Measurements from ENCODE around the gene C1QTNF3.
A peak's percentile ranks its signal among the peaks of the same experiment; 100 is the strongest.

Gene C1QTNF3

DNA sequence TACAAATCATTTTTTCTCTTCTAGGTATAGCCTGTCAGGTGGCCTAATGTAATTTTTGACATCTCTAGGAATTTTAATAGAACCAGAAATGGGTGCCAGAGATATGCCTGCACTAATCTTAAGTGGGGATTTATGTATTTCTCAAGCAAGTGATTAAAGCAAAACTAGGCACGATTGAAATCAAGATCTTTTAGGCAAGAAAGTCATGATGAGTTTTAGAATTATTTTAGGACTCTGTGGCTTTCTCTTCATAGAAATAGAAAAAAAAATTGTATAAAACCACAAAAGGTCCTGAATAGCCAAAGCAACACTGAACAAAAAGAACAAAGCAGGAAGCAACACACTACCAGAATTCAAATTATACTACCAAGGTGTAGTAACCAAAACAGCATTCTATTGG, 34.2 kb downstream of the C1QTNF3 start:
- H3K27ac ChIP-seq (ENCODE audit: low read depth, low read length): peak overlapping the region; percentile 64; the same call in 1 of the 2 replicates
- no peaks in the 10 kb centered on the region for H3K9me3 ChIP-seq (ENCODE audit: insufficient read depth, low read length)
- peak overlapping the region; percentile 70 for H3K4me3 ChIP-seq (ENCODE audit: insufficient read depth, low read length, poor library complexity, severe bottlenecking)
- no peak for TF ChIP-seq EZH2phosphoT487 (conservative IDR thresholded peaks at IDR 0.05; ENCODE audit: low read length)
- TF ChIP-seq, protein P1, sequence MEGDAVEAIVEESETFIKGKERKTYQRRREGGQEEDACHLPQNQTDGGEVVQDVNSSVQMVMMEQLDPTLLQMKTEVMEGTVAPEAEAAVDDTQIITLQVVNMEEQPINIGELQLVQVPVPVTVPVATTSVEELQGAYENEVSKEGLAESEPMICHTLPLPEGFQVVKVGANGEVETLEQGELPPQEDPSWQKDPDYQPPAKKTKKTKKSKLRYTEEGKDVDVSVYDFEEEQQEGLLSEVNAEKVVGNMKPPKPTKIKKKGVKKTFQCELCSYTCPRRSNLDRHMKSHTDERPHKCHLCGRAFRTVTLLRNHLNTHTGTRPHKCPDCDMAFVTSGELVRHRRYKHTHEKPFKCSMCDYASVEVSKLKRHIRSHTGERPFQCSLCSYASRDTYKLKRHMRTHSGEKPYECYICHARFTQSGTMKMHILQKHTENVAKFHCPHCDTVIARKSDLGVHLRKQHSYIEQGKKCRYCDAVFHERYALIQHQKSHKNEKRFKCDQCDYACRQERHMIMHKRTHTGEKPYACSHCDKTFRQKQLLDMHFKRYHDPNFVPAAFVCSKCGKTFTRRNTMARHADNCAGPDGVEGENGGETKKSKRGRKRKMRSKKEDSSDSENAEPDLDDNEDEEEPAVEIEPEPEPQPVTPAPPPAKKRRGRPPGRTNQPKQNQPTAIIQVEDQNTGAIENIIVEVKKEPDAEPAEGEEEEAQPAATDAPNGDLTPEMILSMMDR (IDR thresholded peaks at IDR 0.05; ENCODE audit: insufficient read depth, low read length, poor library complexity, severe bottlenecking): no peak
- peak overlapping the region; percentile 64 for H3K9ac ChIP-seq (ENCODE audit: low read length)
- H3K27me3 ChIP-seq (ENCODE audit: low read length): no peaks in the 10 kb centered on the region
- no peaks in the 10 kb centered on the region for H3K9me2 ChIP-seq (replicated peaks; ENCODE audit: insufficient read depth, low read length)
- H3K4me2 ChIP-seq (ENCODE audit: low read depth, low read length, poor library complexity, severe bottlenecking): peak overlapping the region; percentile 65
- peaks cover 11% of the 10 kb centered on the region; the same call in 1 of the 2 replicates for H3F3A ChIP-seq (ENCODE audit: insufficient read depth)
- H2AFZ ChIP-seq (ENCODE audit: low read depth, low read length, severe bottlenecking): peak overlapping the region; percentile 81
- no peaks in the 10 kb centered on the region for H3K36me3 ChIP-seq (ENCODE audit: low read length)
- no peaks in the 10 kb centered on the region for H3K79me2 ChIP-seq (ENCODE audit: insufficient read depth, low read length)
- no peaks in the 10 kb centered on the region for H4K20me1 ChIP-seq (ENCODE audit: low read depth, low read length)

DNA sequence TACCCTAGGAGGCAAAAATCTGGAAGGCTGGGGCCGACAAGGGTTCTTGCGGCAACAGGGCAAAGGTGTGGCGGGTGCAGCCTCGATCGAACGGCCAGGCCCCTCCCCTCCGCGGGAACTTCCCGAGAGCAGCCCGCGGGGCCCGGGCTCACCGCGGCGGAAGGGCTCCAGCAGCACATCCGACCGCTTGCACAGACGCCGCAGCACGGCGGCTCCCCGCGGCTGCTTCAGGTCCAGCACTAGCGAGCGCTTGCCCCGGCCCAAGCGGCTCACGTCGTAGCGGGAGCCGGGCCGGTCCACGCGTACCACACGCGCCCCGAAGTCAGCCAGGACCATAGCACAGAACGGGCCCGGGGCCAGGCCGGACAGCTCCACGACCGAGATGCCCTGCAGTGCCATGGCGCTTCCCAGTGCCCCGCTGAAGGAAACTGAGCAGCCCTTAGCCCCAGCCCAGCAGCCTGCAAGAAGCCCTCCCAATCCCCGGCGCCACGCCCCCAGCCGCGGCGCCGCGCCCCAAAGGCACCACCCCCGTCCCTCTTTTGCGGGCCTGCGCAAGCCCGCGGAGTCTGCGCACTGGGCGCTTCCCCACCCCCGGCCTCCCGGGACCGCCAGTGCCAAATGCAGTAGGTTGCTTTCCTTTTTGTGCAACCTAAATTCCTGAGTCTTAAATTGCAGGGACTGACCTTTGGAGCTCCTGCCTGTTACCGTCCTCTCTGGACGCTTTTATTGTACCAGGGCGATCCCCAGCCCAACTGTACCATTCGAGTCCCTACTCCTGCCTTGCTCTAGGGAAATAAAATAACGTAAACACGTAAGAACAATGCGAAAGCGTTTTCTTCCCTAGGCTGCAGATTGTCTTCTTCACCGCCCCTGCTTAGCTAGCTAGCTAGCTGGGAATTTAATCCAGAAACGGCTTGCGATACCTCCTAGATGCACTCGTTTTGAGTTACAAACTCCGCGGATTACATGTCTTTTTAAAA, 35.1 kb downstream of the C1QTNF3 start, which contains the start of gene AMACR:
TSS of gene AMACR (minus strand) at position 430 of the 980 bp plus-strand sequence. CDS start at position 399, 31 bp downstream.
- Histone ChIP-seq H2AFZ (ENCODE audit: low read depth, low read length, severe bottlenecking) (peak within 1 kb of the TSS; percentile 81), H3K9ac (ENCODE audit: low read length) (peak within 1 kb of the TSS; percentile 64), H3K79me2 (ENCODE audit: insufficient read depth, low read length) (no peaks in the 10 kb centered on the region), H4K20me1 (ENCODE audit: low read depth, low read length) (no peaks in the 10 kb centered on the region), H3K27ac (ENCODE audit: low read depth, low read length) (peak within 1 kb of the TSS; percentile 64), H3K4me3 (ENCODE audit: insufficient read depth, low read length, poor library complexity, severe bottlenecking) (peak within 1 kb of the TSS; percentile 70), H3K9me2 (replicated peaks; ENCODE audit: insufficient read depth, low read length) (no peaks in the 10 kb centered on the region), H3K4me2 (ENCODE audit: low read depth, low read length, poor library complexity, severe bottlenecking) (peak within 1 kb of the TSS; percentile 65), H3F3A (ENCODE audit: insufficient read depth) (peaks cover 11% of the 10 kb centered on the region; the same call in 1 of the 2 replicates), H3K36me3 (ENCODE audit: low read length) (no peaks in the 10 kb centered on the region), H3K9me3 (ENCODE audit: insufficient read depth, low read length) (no peaks in the 10 kb centered on the region), H3K27me3 (ENCODE audit: low read length) (no peaks in the 10 kb centered on the region)
- TF ChIP-seq EZH2phosphoT487 (conservative IDR thresholded peaks at IDR 0.05; ENCODE audit: low read length): no peak
- TF ChIP-seq, protein P1 (IDR thresholded peaks at IDR 0.05; ENCODE audit: insufficient read depth, low read length, poor library complexity, severe bottlenecking): no peak

DNA sequence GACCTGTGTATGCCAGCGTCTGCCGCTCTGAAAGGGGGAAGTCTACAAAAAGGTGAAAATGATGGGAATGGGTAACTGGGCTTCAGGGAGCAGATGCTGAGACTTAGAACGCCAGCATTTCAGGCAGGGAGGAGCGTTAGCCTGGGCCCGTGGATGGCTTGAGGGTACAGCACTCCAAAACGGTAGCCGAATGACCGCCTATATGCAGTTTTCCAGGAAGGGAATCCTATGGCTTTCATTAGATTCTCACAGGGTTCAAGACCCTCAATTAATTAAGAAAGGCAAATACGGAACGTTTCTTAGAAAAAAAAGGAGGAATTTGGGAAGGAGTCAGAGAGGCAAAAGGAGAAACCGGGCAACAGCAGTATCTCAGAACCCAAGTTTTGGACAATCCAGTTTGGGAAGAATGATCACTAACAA, 35.8 kb downstream of the C1QTNF3 start:
- Histone ChIP-seq H3K36me3 (ENCODE audit: low read length) (no peaks in the 10 kb centered on the region), H2AFZ (ENCODE audit: low read depth, low read length, severe bottlenecking) (peak overlapping the region; percentile 81), H3K27me3 (ENCODE audit: low read length) (no peaks in the 10 kb centered on the region), H4K20me1 (ENCODE audit: low read depth, low read length) (no peaks in the 10 kb centered on the region), H3K4me3 (ENCODE audit: insufficient read depth, low read length, poor library complexity, severe bottlenecking) (peak overlapping the region; percentile 70), H3K4me2 (ENCODE audit: low read depth, low read length, poor library complexity, severe bottlenecking) (peak overlapping the region; percentile 65), H3F3A (ENCODE audit: insufficient read depth) (peaks cover 11% of the 10 kb centered on the region; the same call in 1 of the 2 replicates), H3K9me3 (ENCODE audit: insufficient read depth, low read length) (no peaks in the 10 kb centered on the region), H3K27ac (ENCODE audit: low read depth, low read length) (peak overlapping the region; percentile 64), H3K9me2 (replicated peaks; ENCODE audit: insufficient read depth, low read length) (no peaks in the 10 kb centered on the region), H3K9ac (ENCODE audit: low read length) (peak overlapping the region; percentile 64), H3K79me2 (ENCODE audit: insufficient read depth, low read length) (no peaks in the 10 kb centered on the region)
- no peak for TF ChIP-seq EZH2phosphoT487 (conservative IDR thresholded peaks at IDR 0.05; ENCODE audit: low read length)
- TF ChIP-seq, protein P1 (IDR thresholded peaks at IDR 0.05; ENCODE audit: insufficient read depth, low read length, poor library complexity, severe bottlenecking): no peak
